ENCODE data around the gene SYNE2. TPM values are rescaled to one million over a fixed set of nuclear protein-coding genes. Genes with fewer than 3 reads are reported as not detected.

The SYNE2 gene
- total RNA-seq, 1 experiment from 2014 or later: 16.0 TPM

- Histone ChIP-seq H3K9ac (ENCODE audit: low read length) (peak overlapping the region; percentile 55), H3K9me2 (replicated peaks; ENCODE audit: low read length) (no peaks in the 10 kb centered on the region), H3K27me3 (ENCODE audit: low read length) (no peaks in the 10 kb centered on the region), H3K9me3 (ENCODE audit: low read length) (no peaks in the 10 kb centered on the region), H3K4me3 (ENCODE audit: low read length) (peak overlapping the region; percentile 71), H3K27ac (ENCODE audit: low read length) (no peak overlapping the region), H3K4me2 (ENCODE audit: low read length) (peak overlapping the region; percentile 86), H3K79me2 (ENCODE audit: low read length) (peaks cover 10% of the 10 kb centered on the region), H3F3A (ENCODE audit: low read length, unreplicated experiment) (no peaks in the 10 kb centered on the region), H4K20me1 (ENCODE audit: low read length) (no peaks in the 10 kb centered on the region), H3K36me3 (ENCODE audit: low read depth, low read length) (no peaks in the 10 kb centered on the region), H2AFZ (ENCODE audit: low read length) (peak overlapping the region; percentile 98), H3K4me1 (ENCODE audit: insufficient read depth, low read length) (peaks cover 12% of the 10 kb centered on the region)
- DNase-seq (peak; percentile 73), ATAC-seq (peak; percentile 52)
- BruUV-seq (replicated peaks): no TSS peak
- intact Hi-C loops (cut with micrococcal nuclease): loop anchor here (1.0 to 5.0 kb wide), 5 partner anchors 10 to 441 kb away; partner anchors contain the start of genes ESR2 and WDR89
- no peak for TF ChIP-seq EZH2 (IDR thresholded peaks at IDR 0.05; ENCODE audit: low read length, unreplicated experiment)
- no peak for TF ChIP-seq CTCF (conservative IDR thresholded peaks at IDR 0.05; ENCODE audit: low read depth, low read length)
- no peak for TF ChIP-seq EZH2phosphoT487 (IDR thresholded peaks at IDR 0.05; ENCODE audit: borderline replicate concordance, low read length)
- CTCF ChIA-PET: no interaction called here
- POLR2A ChIA-PET (ENCODE audit: unreplicated experiment): interaction anchor here (0.7 kb wide), 1 partner anchor 57 kb away, joined by 3 read pairs; no protein-coding TSS in a partner anchor
Observed at GRCh38 chr14:63853831-63854293, 1.1 kb downstream of the SYNE2 start.

- DNase-seq (no peak), ATAC-seq (peak; percentile 3)
- no peaks in the 10 kb centered on the region for H3K9me3 ChIP-seq (ENCODE audit: low read length)
- H3F3A ChIP-seq (ENCODE audit: low read length, unreplicated experiment): no peaks in the 10 kb centered on the region
- TF ChIP-seq CTCF (conservative IDR thresholded peaks at IDR 0.05; ENCODE audit: low read depth, low read length): no peak
- no peak for TF ChIP-seq EZH2phosphoT487 (IDR thresholded peaks at IDR 0.05; ENCODE audit: borderline replicate concordance, low read length)
- no peak for TF ChIP-seq EZH2 (IDR thresholded peaks at IDR 0.05; ENCODE audit: low read length, unreplicated experiment)
- H2AFZ ChIP-seq (ENCODE audit: low read length): peak overlapping the region; percentile 98
- H3K4me2 ChIP-seq (ENCODE audit: low read length): peak overlapping the region; percentile 86
- POLR2A ChIA-PET (ENCODE audit: unreplicated experiment): interaction anchor here (0.6 to 0.7 kb wide), 2 partner anchors 56 to 567 kb away, joined by 3 to 9 read pairs; no protein-coding TSS in a partner anchor
- no peaks in the 10 kb centered on the region for H4K20me1 ChIP-seq (ENCODE audit: low read length)
- peaks cover 12% of the 10 kb centered on the region for H3K4me1 ChIP-seq (ENCODE audit: insufficient read depth, low read length)
- H3K9ac ChIP-seq (ENCODE audit: low read length): peak overlapping the region; percentile 55; the same call in 1 of the 2 replicates
- no peaks in the 10 kb centered on the region for H3K9me2 ChIP-seq (replicated peaks; ENCODE audit: low read length)
- intact Hi-C loops (cut with micrococcal nuclease): loop anchor here (2.0 to 5.0 kb wide), 4 partner anchors 98 to 440 kb away; partner anchors contain the start of genes ESR2 and WDR89
- BruUV-seq (replicated peaks): no TSS peak
- H3K36me3 ChIP-seq (ENCODE audit: low read depth, low read length): no peaks in the 10 kb centered on the region
- H3K79me2 ChIP-seq (ENCODE audit: low read length): peaks cover 10% of the 10 kb centered on the region
- H3K27ac ChIP-seq (ENCODE audit: low read length): no peak overlapping the region
- H3K27me3 ChIP-seq (ENCODE audit: low read length): no peaks in the 10 kb centered on the region
- CTCF ChIA-PET: interaction anchor here (0.8 kb wide), 1 partner anchor 143 kb away, joined by 5 read pairs; no protein-coding TSS in a partner anchor
- peak overlapping the region; percentile 71 for H3K4me3 ChIP-seq (ENCODE audit: low read length)
Observed at GRCh38 chr14:63854330-63854729, 1.5 kb downstream of the SYNE2 start.

GRCh38 chr14:63855281-63855680 is 2.5 kb downstream of the SYNE2 start:
- ATAC-seq (no peak), DNase-seq (no peak)
- Histone ChIP-seq H4K20me1 (ENCODE audit: low read length) (no peaks in the 10 kb centered on the region), H3K27ac (ENCODE audit: low read length) (no peak overlapping the region), H3K79me2 (ENCODE audit: low read length) (peaks cover 10% of the 10 kb centered on the region), H3K4me1 (ENCODE audit: insufficient read depth, low read length) (peaks cover 12% of the 10 kb centered on the region), H3K27me3 (ENCODE audit: low read length) (no peaks in the 10 kb centered on the region), H3K9me2 (replicated peaks; ENCODE audit: low read length) (no peaks in the 10 kb centered on the region), H3K4me2 (ENCODE audit: low read length) (peak overlapping the region; percentile 18; the same call in 1 of the 2 replicates), H3K9me3 (ENCODE audit: low read length) (no peaks in the 10 kb centered on the region), H3K4me3 (ENCODE audit: low read length) (no peak overlapping the region), H3K36me3 (ENCODE audit: low read depth, low read length) (no peaks in the 10 kb centered on the region), H2AFZ (ENCODE audit: low read length) (no peak overlapping the region), H3F3A (ENCODE audit: low read length, unreplicated experiment) (no peaks in the 10 kb centered on the region), H3K9ac (ENCODE audit: low read length) (no peak overlapping the region)
- intact Hi-C loops (cut with micrococcal nuclease): loop anchor here (2.0 kb wide), 1 partner anchor 440 kb away; the partner anchor contains the start of gene ESR2
- no TSS peak for BruUV-seq (replicated peaks)
- CTCF ChIA-PET: interaction anchor here (0.7 kb wide), 1 partner anchor 85 kb away, joined by 4 read pairs; no protein-coding TSS in a partner anchor
- POLR2A ChIA-PET (ENCODE audit: unreplicated experiment): no interaction called here
- TF ChIP-seq CTCF (conservative IDR thresholded peaks at IDR 0.05; ENCODE audit: low read depth, low read length): no peak
- TF ChIP-seq EZH2phosphoT487 (IDR thresholded peaks at IDR 0.05; ENCODE audit: borderline replicate concordance, low read length): no peak
- TF ChIP-seq EZH2 (IDR thresholded peaks at IDR 0.05; ENCODE audit: low read length, unreplicated experiment): no peak

Measured in PC-3 (cell line).